ENCODE data around the gene CDKAL1.

GRCh38 chr6:20856681-20857288 lies 322.5 kb downstream of the CDKAL1 start:
- TF ChIP-seq POLR2A (IDR thresholded peaks at IDR 0.05) (no peak), CTCF (IDR thresholded peaks at IDR 0.05) (no peak), EP300 (IDR thresholded peaks at IDR 0.05) (no peak)

Data from tibial nerve (tissue), 4 donors.